IMR-90 (cell line): Measurements from ENCODE around the gene ESR2. TPM values are rescaled to one million over a fixed set of nuclear protein-coding genes. Genes with fewer than 3 reads are reported as not detected.

ENCODE experiments used
- ATAC-seq: fragments of 200-7000 bp; cut with Tn5 transposase; 2 replicates; pipeline ENCODE4 v1.9.1; 2020; ENCODE audit warnings: low read depth, mild to moderate bottlenecking, moderate library complexity
- BruUV-seq: library from RNA; stranded (reverse); fragments of 400-500 nt; replicated peaks from 2 replicates; lab custom pipeline; 2021; lab: Mats Ljungman, UMichigan
- CTCF ChIA-PET: fragments of 300-600 bp; formaldehyde crosslinking; extraction: SDS; loops from one replicate; lab custom pipeline; 2021; ENCODE audit warnings: antibody characterized with exemption; lab: Yijun Ruan, JAX
- POLR2A ChIA-PET: fragments of 300-600 bp; sonication (Branson Sonifier 250); formaldehyde crosslinking; loops from one replicate; lab custom pipeline; 2022; ENCODE audit warnings: antibody characterized with exemption; ENCODE audit not compliant: unreplicated experiment; lab: Charles Lee
- DNase-seq: peaks from one replicate; pipeline ENCODE4 v3.0.0; 2013
- H2AFZ ChIP-seq: replicated peaks from 2 replicates; pipeline ENCODE3; 2013; ENCODE audit warnings: low read length, mild to moderate bottlenecking; ENCODE audit not compliant: poor library complexity
- H2AK5ac ChIP-seq: 2 replicates; pipeline ENCODE4 v1.6.1; 2013; ENCODE audit warnings: low read depth, low read length, inconsistent platforms
- H2AK9ac ChIP-seq: replicated peaks from 2 replicates; pipeline ENCODE3; 2013; ENCODE audit warnings: mild to moderate bottlenecking, low read depth, low read length, moderate library complexity; ENCODE audit not compliant: poor library complexity
- H2BK120ac ChIP-seq: 2 replicates; pipeline ENCODE4 v1.6.1; 2013; ENCODE audit warnings: low read depth, low read length, inconsistent platforms
- H2BK15ac ChIP-seq: 3 replicates; pipeline ENCODE4 v1.6.1; 2013; ENCODE audit warnings: low read depth, low read length, inconsistent platforms
- H2BK20ac ChIP-seq: 2 replicates; pipeline ENCODE4 v1.6.1; 2013; ENCODE audit warnings: low read depth, mild to moderate bottlenecking, inconsistent platforms, low read length, moderate library complexity
- H2BK5ac ChIP-seq: 2 replicates; pipeline ENCODE4 v1.6.1; 2013; ENCODE audit warnings: mild to moderate bottlenecking, low read depth, low read length, inconsistent platforms; ENCODE audit not compliant: poor library complexity, severe bottlenecking
- H3K14ac ChIP-seq: replicated peaks from 2 replicates; pipeline ENCODE4 v1.6.1; 2013; ENCODE audit warnings: low read depth, low read length, inconsistent platforms
- H3K18ac ChIP-seq: 2 replicates; pipeline ENCODE4 v1.6.1; 2013; ENCODE audit warnings: low read depth, low read length, control low read depth
- H3K23ac ChIP-seq: 2 replicates; pipeline ENCODE4 v1.6.1; 2013; ENCODE audit warnings: low read depth, low read length, inconsistent platforms
- H3K27ac ChIP-seq: 2 replicates; pipeline ENCODE4 v1.5.1; 2013; ENCODE audit warnings: mild to moderate bottlenecking, control low read depth, low read length; ENCODE audit not compliant: insufficient read depth
- H3K27me3 ChIP-seq: 2 replicates; pipeline ENCODE4 v1.6.1; 2013; ENCODE audit warnings: low read length; ENCODE audit not compliant: control insufficient read depth, insufficient read depth
- H3K36me3 ChIP-seq: 2 replicates; pipeline ENCODE4 v1.6.1; 2013; ENCODE audit warnings: low read length, mixed read lengths; ENCODE audit not compliant: control insufficient read depth, insufficient read depth
- H3K4ac ChIP-seq: 2 replicates; pipeline ENCODE4 v1.6.1; 2013; ENCODE audit warnings: low read depth, low read length, inconsistent platforms
- H3K4me1 ChIP-seq: 2 replicates; pipeline ENCODE4 v1.6.1; 2013; ENCODE audit warnings: low read length, mixed read lengths; ENCODE audit not compliant: control insufficient read depth, insufficient read depth
- H3K4me2 ChIP-seq: 2 replicates; pipeline ENCODE4 v1.6.1; 2013; ENCODE audit warnings: low read depth, mild to moderate bottlenecking, control low read depth, low read length, moderate library complexity
- H3K4me3 ChIP-seq: 2 replicates; pipeline ENCODE4 v1.5.1; 2013; ENCODE audit warnings: low read depth, mild to moderate bottlenecking, control low read depth, low read length, moderate library complexity; ENCODE audit not compliant: insufficient read depth
- H3K56ac ChIP-seq: 2 replicates; pipeline ENCODE4 v1.6.1; 2013; ENCODE audit warnings: low read length, inconsistent platforms; ENCODE audit not compliant: insufficient read depth; ENCODE audit errors: extremely low read depth
- H3K79me1 ChIP-seq, 2 experiments: 2 replicates each; pipeline ENCODE4 v1.6.1; 2013; ENCODE audit warnings: low read length in 2 of 2, inconsistent platforms in 1 of 2, low read depth in 1 of 2
- H3K9ac ChIP-seq: 2 replicates; pipeline ENCODE4 v1.6.1; 2013; ENCODE audit warnings: low read depth, low read length, control low read depth
- H3K9me1 ChIP-seq: 2 replicates; pipeline ENCODE4 v1.6.1; 2013; ENCODE audit warnings: low read length, inconsistent platforms; ENCODE audit not compliant: insufficient read depth
- H3K9me3 ChIP-seq: 2 replicates; pipeline ENCODE4 v1.6.1; 2013; ENCODE audit warnings: low read length; ENCODE audit not compliant: control insufficient read depth, insufficient read depth
- H4K20me1 ChIP-seq: 2 replicates; pipeline ENCODE4 v1.6.1; 2013; ENCODE audit warnings: low read length, inconsistent platforms; ENCODE audit not compliant: insufficient read depth
- H4K5ac ChIP-seq: 2 replicates; pipeline ENCODE4 v1.6.1; 2013; ENCODE audit warnings: mild to moderate bottlenecking, low read depth, low read length, control low read depth
- H4K8ac ChIP-seq, 2 experiments: 2 replicates each; pipeline ENCODE4 v1.6.1; 2013; ENCODE audit warnings: low read depth in 2 of 2, low read length in 2 of 2, control low read depth in 1 of 2, inconsistent platforms in 1 of 2
- H4K91ac ChIP-seq: 2 replicates; pipeline ENCODE4 v1.6.1; 2013; ENCODE audit warnings: low read depth, low read length, inconsistent platforms; ENCODE audit not compliant: insufficient read depth
- BHLHE40 ChIP-seq: fragments of 150-350 bp; IDR thresholded peaks from 2 replicates; pipeline ENCODE4 v1.6.1; 2016; ENCODE audit warnings: mild to moderate bottlenecking, low read depth, low read length
- CHD1 ChIP-seq: IDR thresholded peaks from 2 replicates; pipeline ENCODE4 v1.6.1; 2012; ENCODE audit warnings: low read depth, low read length, improper control_type of control experiment
- CTCF ChIP-seq: conservative IDR thresholded peaks from 2 replicates; pipeline ENCODE4 v1.5.1; 2012; ENCODE audit warnings: mild to moderate bottlenecking, low read depth, low read length, improper control_type of control experiment
- MAZ ChIP-seq: IDR thresholded peaks from 2 replicates; pipeline ENCODE4 v1.6.1; 2012; ENCODE audit warnings: low read depth, mild to moderate bottlenecking, low read length, improper control_type of control experiment, moderate library complexity, borderline replicate concordance
- NFE2L2 ChIP-seq: fragments of 150-350 bp; IDR thresholded peaks from 2 replicates; pipeline ENCODE4 v1.6.1; 2016; ENCODE audit warnings: low read depth, mild to moderate bottlenecking, low read length
- RAD21 ChIP-seq: IDR thresholded peaks from 2 replicates; pipeline ENCODE4 v1.6.1; 2012; ENCODE audit warnings: low read length, improper control_type of control experiment
- RCOR1 ChIP-seq: IDR thresholded peaks from 2 replicates; pipeline ENCODE4 v1.6.1; 2012; ENCODE audit warnings: mild to moderate bottlenecking, low read length, improper control_type of control experiment; ENCODE audit not compliant: insufficient replicate concordance
- RFX5 ChIP-seq: IDR thresholded peaks from 2 replicates; pipeline ENCODE4 v1.8.0; 2012; ENCODE audit warnings: low read depth, mild to moderate bottlenecking, low read length, moderate library complexity
- WGBS, 2 experiments: methylation state at CpG; one replicate each; pipeline versions ENCODE4 v1.1.5 to v1.1.7; 2013; ENCODE audit warnings: missing lambda C conversion rate in 2 of 2; ENCODE audit not compliant: insufficient read length in 1 of 2; ENCODE audit errors: extremely low coverage in 2 of 2; 5-methylcytosine and 5-hydroxymethylcytosine counted together
- dilution Hi-C: fragments of 300-500 bp; cut with HindIII; formaldehyde crosslinking; loops from one replicate; pipeline ENCODE4 v1.14.3; 2018; ENCODE audit warnings: low sequenced_read_pairs; ENCODE audit not compliant: unreplicated experiment
- in situ Hi-C: fragments of 300-500 bp; cut with MboI; formaldehyde crosslinking; loops from 3 replicates; pipeline ENCODE4 v1.14.3; 2019; ENCODE audit warnings: low sequenced_read_pairs, inconsistent platforms, mixed read lengths
- intact Hi-C: fragments of 100-400 bp; cut with micrococcal nuclease; formaldehyde crosslinking; loops from 2 replicates; pipeline ENCODE4 v1.10.0; 2022
- polyA plus RNA-seq, 3 experiments: library from polyadenylated mRNA; depleted of rRNA; stranded (reverse); fragments of >200 nt; gene quantifications; 2 replicates each; pipeline ENCODE4 v1.2.3, GENCODE V29; 2012; ENCODE audit warnings: low replicate concordance in 1 of 3
- total RNA-seq: library from RNA; depleted of rRNA; stranded (reverse); fragments of >200 nt; gene quantifications from 2 replicates; pipeline ENCODE4 v1.2.3, GENCODE V29; 2012

The ESR2 gene
- total and polyA plus RNA-seq, 2 of the 4 experiments (the other 2 are of a cell fraction): under 0.01 to 0.03 TPM

GRCh38 chr14:64197996-64198395 is 96.2 kb downstream of the ESR2 start:
- Histone ChIP-seq H4K8ac (no peak overlapping the region), H2BK5ac (no peak overlapping the region), H3K4me1 (peaks cover 7% of the 10 kb centered on the region; the same call in 1 of the 2 replicates), H3K18ac (no peak overlapping the region), H3K9ac (no peak overlapping the region), H4K20me1 (no peaks in the 10 kb centered on the region), H3K56ac (no peak overlapping the region), H2AK5ac (no peak overlapping the region), H2AFZ (no peak overlapping the region), H3K4ac (no peak overlapping the region), H2BK120ac (no peak overlapping the region), H3K27me3 (no peaks in the 10 kb centered on the region), H3K9me3 (no peaks in the 10 kb centered on the region), H2BK20ac (no peak overlapping the region), H2BK15ac (no peak overlapping the region), H3K4me3 (no peak overlapping the region), H4K5ac (no peak overlapping the region), H3K9me1 (peaks cover under 1% of the 10 kb centered on the region; the same call in 1 of the 2 replicates), H3K4me2 (no peak overlapping the region; the same call in 1 of the 2 replicates), H3K36me3 (no peaks in the 10 kb centered on the region; the same call in 1 of the 2 replicates), H4K91ac (no peak overlapping the region), H2AK9ac (no peak overlapping the region), H3K79me1 (peaks cover 0 to under 1% of the 10 kb centered on the region in 2 experiments; a peak in 1 of 4 replicates), H3K14ac (no peak overlapping the region), H3K23ac (no peak overlapping the region), H3K27ac (no peak overlapping the region)
- intact Hi-C loops (loop anchor here (10.0 kb wide), 1 partner anchor 97 kb away; the partner anchor contains the start of gene ESR2), in situ Hi-C loops (no loop called here), dilution Hi-C loops (no loop called here)
- TF ChIP-seq RFX5 (no peak), CHD1 (no peak), BHLHE40 (no peak), MAZ (no peak), NFE2L2 (no peak), RAD21 (no peak), RCOR1 (no peak), CTCF (no peak)
- POLR2A ChIA-PET: no interaction called here
- DNase-seq (no peak), ATAC-seq (no peak)
- 81% methylated on average over 3 of the region's 3 CpGs; no CpG with 5 or more reads in 1 of the 2 experiments for WGBS, 2 experiments
- BruUV-seq: no TSS peak
- CTCF ChIA-PET: no interaction called here
